ENCODE measurements around the gene ALDH3B1.

GRCh38 chr11:68042219-68043028 lies 32.3 kb downstream of the ALDH3B1 start:
- no peak for TF ChIP-seq EZH2 (IDR thresholded peaks at IDR 0.05; ENCODE audit: borderline replicate concordance, insufficient read depth, low read length, poor library complexity, severe bottlenecking)
- no peak for TF ChIP-seq CTCF (IDR thresholded peaks at IDR 0.05; ENCODE audit: poor library complexity, severe bottlenecking)
